T-helper 1 cell treated with Interleukin-12 subunit alpha and Interleukin-12 subunit beta and Interleukin-4 antibody, amounts not matched to agents 30 μg/mL and 1 μg/mL, for 36 hours (primary cell): ENCODE measurements around the gene ATP6AP2.
A peak's percentile ranks its signal among the peaks of the same experiment; 100 is the strongest.
"Not testable (repeated sequence)": the region's sequence is repeated elsewhere in the genome, so short reads cannot be mapped to it uniquely, and the experiment has no call there.

ENCODE experiments used
- H3K27ac Mint-ChIP-seq: one replicate; pipeline ENCODE4 v1.8.0; 2021; ENCODE audit warnings: mild to moderate bottlenecking, mixed read lengths
- H3K27me3 Mint-ChIP-seq: one replicate; pipeline ENCODE4 v1.8.0; 2021; ENCODE audit warnings: low read depth, mixed read lengths
- H3K36me3 Mint-ChIP-seq: one replicate; pipeline ENCODE4 v1.8.0; 2021; ENCODE audit warnings: low read depth, mixed read lengths
- H3K4me1 Mint-ChIP-seq: one replicate; pipeline ENCODE4 v1.8.0; 2021; ENCODE audit warnings: low read depth, mixed read lengths
- H3K4me3 Mint-ChIP-seq: one replicate; pipeline ENCODE4 v1.8.0; 2021; ENCODE audit warnings: mild to moderate bottlenecking, moderate library complexity, mixed read lengths
- H3K9me3 Mint-ChIP-seq: one replicate; pipeline ENCODE4 v1.8.0; 2021; ENCODE audit warnings: mixed read lengths

The ATP6AP2 gene

GRCh38 chrX:40558590-40558989 lies 22.2 kb upstream of the ATP6AP2 start:
- Mint-ChIP-seq H3K4me3 (no peak overlapping the region), H3K36me3 (no peaks in the 10 kb centered on the region), H3K9me3 (no peaks in the 10 kb centered on the region), H3K27me3 (no peaks in the 10 kb centered on the region), H3K4me1 (peaks cover 2% of the 10 kb centered on the region), H3K27ac (no peak overlapping the region)

GRCh38 chrX:40563784-40564183 lies 17.0 kb upstream of the ATP6AP2 start:
- H3K27ac Mint-ChIP-seq: no peak overlapping the region
- peaks cover 2% of the 10 kb centered on the region for H3K4me1 Mint-ChIP-seq
- H3K36me3 Mint-ChIP-seq: no peaks in the 10 kb centered on the region
- H3K4me3 Mint-ChIP-seq: no peak overlapping the region
- H3K27me3 Mint-ChIP-seq: no peaks in the 10 kb centered on the region
- no peaks in the 10 kb centered on the region for H3K9me3 Mint-ChIP-seq

DNA sequence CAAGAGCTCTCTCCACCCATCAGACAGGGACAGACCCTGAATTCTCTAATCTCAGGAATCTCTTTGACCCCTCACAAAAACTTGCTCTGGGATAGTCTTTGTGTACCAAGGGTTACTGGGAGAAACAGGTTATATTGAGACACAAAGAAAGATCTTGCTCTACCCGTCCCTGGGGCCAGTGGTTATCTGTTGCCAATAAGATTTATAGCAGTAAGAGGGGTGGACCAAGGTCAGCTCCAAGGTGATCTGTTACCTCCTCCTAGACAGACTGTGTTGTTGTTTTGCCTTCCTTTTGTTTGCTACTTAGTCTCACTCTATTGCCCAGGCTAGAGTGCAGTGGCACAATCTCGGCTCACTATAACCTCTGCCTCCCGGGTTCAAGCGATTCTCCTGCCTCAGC lies 16.3 kb upstream of the ATP6AP2 start:
- Mint-ChIP-seq H3K27ac (no peak overlapping the region), H3K4me3 (no peak overlapping the region)

DNA sequence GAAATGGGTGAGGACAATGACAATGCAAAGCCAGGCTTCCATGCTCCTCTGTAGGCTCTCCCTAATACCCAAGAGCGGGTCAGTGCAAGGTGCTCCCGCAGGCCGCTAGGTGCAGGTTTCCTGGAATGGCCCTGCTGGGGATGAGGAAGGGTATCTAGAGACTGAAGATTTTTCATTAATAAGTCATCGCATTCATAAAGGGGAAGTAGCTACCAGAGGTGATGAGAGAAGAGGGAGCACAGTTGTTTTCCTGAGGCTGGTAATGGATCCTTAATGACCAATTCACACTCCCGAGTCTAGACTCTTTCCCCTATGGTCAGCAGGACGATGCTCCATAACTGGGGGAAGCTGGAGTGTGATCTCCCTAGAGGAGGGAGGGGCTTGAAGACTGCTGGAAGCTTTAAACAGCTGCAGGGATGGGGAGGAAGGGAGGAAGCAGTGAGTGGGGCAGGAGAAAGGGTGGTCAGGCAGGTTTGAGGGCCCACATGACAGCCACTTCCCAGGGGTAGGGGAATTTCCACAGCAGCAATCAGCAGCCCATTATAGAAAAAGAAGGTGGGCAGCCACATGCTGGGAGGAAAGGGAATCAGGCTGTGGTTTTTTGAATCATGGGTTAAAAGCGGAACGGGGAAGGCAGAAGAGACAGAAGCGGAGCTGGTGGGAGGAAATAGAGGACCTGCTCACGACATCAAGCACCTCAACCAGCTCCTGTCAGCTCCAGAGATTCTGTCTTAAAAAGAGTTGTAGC lies 10.2 kb upstream of the ATP6AP2 start:
- peaks cover 13% of the 10 kb centered on the region for H3K4me1 Mint-ChIP-seq
- H3K27me3 Mint-ChIP-seq: no peaks in the 10 kb centered on the region
- H3K9me3 Mint-ChIP-seq: no peaks in the 10 kb centered on the region
- H3K36me3 Mint-ChIP-seq: no peaks in the 10 kb centered on the region
- peak overlapping the region; percentile 77 for H3K27ac Mint-ChIP-seq
- H3K4me3 Mint-ChIP-seq: peak overlapping the region; percentile 75

More for the DNA sequence above, 16.3 kb upstream of the ATP6AP2 start:
- H3K36me3 Mint-ChIP-seq: no peaks in the 10 kb centered on the region
- no peaks in the 10 kb centered on the region for H3K27me3 Mint-ChIP-seq
- no peaks in the 10 kb centered on the region for H3K9me3 Mint-ChIP-seq
- H3K4me1 Mint-ChIP-seq: peaks cover 2% of the 10 kb centered on the region

DNA sequence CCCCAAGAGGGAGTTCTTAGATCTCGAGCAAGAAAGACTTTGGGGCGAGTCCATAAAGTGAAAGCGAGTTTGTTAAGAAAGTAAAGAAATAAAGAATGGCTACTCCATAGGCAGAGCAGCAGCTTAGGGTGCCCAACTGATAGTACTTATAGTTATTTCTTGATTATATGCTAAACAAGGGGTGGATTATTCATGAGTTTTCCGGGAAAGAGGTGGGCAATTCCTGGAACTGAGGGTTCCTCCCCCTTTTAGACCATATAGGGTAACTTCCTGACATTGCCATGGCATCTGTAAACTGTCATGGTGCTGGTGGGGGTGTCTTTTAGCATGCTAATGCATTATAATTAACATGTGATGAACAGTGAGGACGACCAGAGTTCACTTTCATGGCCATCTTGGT lies 9.6 kb upstream of the ATP6AP2 start:
- Mint-ChIP-seq H3K4me1 (peaks cover 13% of the 10 kb centered on the region), H3K4me3 (peak overlapping the region; percentile 75), H3K27ac (peak overlapping the region; percentile 77)
- H3K36me3 Mint-ChIP-seq, H3K27me3 Mint-ChIP-seq, H3K9me3 Mint-ChIP-seq: not testable (repeated sequence)

- Mint-ChIP-seq H3K4me1 (peaks cover 13% of the 10 kb centered on the region), H3K4me3 (no peak overlapping the region), H3K9me3 (no peaks in the 10 kb centered on the region), H3K27me3 (no peaks in the 10 kb centered on the region), H3K27ac (no peak overlapping the region), H3K36me3 (no peaks in the 10 kb centered on the region)
Measured at GRCh38 chrX:40571600-40571999, 9.2 kb upstream of the ATP6AP2 start.

DNA sequence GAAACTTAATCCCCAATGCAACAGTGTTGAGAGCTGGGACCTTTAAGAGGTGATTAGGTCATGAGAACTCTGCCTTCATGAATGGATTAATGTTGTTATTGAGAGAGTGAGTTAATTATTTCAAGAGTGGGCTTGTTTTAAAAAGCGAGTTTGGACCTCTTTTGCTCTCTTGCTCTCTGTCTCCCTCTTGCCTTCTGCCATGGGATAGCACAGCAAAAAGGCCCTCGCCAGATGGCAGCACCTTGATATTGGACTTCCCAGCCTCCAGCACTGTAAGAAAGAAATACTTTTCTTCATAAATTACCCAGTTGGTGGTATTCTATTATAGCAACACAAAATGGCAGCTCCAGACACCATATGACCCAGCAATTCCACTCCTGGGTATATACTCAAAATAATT lies 7.0 kb upstream of the ATP6AP2 start:
- no peak overlapping the region for H3K27ac Mint-ChIP-seq
- H3K4me3 Mint-ChIP-seq: no peak overlapping the region
- H3K9me3 Mint-ChIP-seq: no peaks in the 10 kb centered on the region
- no peaks in the 10 kb centered on the region for H3K36me3 Mint-ChIP-seq
- no peaks in the 10 kb centered on the region for H3K27me3 Mint-ChIP-seq
- H3K4me1 Mint-ChIP-seq: peaks cover 13% of the 10 kb centered on the region

- not testable (repeated sequence) for H3K27me3 Mint-ChIP-seq, H3K9me3 Mint-ChIP-seq, H3K36me3 Mint-ChIP-seq, H3K4me3 Mint-ChIP-seq, H3K27ac Mint-ChIP-seq
- peaks cover 14% of the 10 kb centered on the region for H3K4me1 Mint-ChIP-seq
Measured at GRCh38 chrX:40575411-40575810, 5.4 kb upstream of the ATP6AP2 start.

- peaks cover 7% of the 10 kb centered on the region for H3K4me1 Mint-ChIP-seq
- H3K27me3 Mint-ChIP-seq: no peaks in the 10 kb centered on the region
- H3K4me3 Mint-ChIP-seq: no peak overlapping the region
- H3K9me3 Mint-ChIP-seq: no peaks in the 10 kb centered on the region
- no peaks in the 10 kb centered on the region for H3K36me3 Mint-ChIP-seq
- no peak overlapping the region for H3K27ac Mint-ChIP-seq
Measured at GRCh38 chrX:40576291-40576690, 4.5 kb upstream of the ATP6AP2 start.

GRCh38 chrX:40578039-40578695 lies 2.6 kb upstream of the ATP6AP2 start:
- H3K4me3 Mint-ChIP-seq: peak overlapping the region; percentile 17
- H3K4me1 Mint-ChIP-seq: peaks cover 8% of the 10 kb centered on the region

GRCh38 chrX:40579141-40579540 lies 1.6 kb upstream of the ATP6AP2 start:
- Mint-ChIP-seq H3K27ac (no peak overlapping the region), H3K4me1 (peaks cover 8% of the 10 kb centered on the region), H3K9me3 (no peaks in the 10 kb centered on the region), H3K4me3 (no peak overlapping the region), H3K27me3 (no peaks in the 10 kb centered on the region), H3K36me3 (no peaks in the 10 kb centered on the region)

More at GRCh38 chrX:40578039-40578695, 2.6 kb upstream of the ATP6AP2 start:
- no peaks in the 10 kb centered on the region for H3K36me3 Mint-ChIP-seq
- H3K27ac Mint-ChIP-seq: no peak overlapping the region
- no peaks in the 10 kb centered on the region for H3K27me3 Mint-ChIP-seq
- H3K9me3 Mint-ChIP-seq: no peaks in the 10 kb centered on the region

GRCh38 chrX:40579900-40580536 lies 752 bp upstream of the ATP6AP2 start:
- H3K4me1 Mint-ChIP-seq: peaks cover 7% of the 10 kb centered on the region
- H3K36me3 Mint-ChIP-seq: no peaks in the 10 kb centered on the region
- H3K27ac Mint-ChIP-seq: peak overlapping the region; percentile 86
- H3K9me3 Mint-ChIP-seq: no peaks in the 10 kb centered on the region
- H3K27me3 Mint-ChIP-seq: no peaks in the 10 kb centered on the region
- H3K4me3 Mint-ChIP-seq: peak overlapping the region; percentile 87

GRCh38 chrX:40581336-40581920 lies 658 bp downstream of the ATP6AP2 start:
- H3K27me3 Mint-ChIP-seq: no peaks in the 10 kb centered on the region

DNA sequence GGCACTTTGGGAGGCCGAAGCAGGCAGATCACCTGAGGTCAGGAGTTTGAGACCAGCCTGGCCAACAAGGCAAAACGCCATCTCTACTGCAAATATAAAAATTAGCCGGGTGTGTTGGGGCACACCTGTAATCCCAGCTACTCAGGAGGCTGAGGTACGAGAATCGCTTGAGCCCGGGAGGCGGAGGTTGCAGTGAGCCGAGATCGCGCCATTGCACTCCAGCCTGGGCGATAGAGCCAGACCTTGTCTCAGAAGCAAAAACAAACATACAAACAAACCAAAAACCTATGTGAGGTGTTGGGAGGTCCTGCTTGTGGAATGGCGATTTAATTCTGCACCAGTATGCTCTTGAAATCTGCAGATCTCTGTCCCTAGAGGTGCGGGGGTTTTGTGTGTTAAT lies 1.4 kb downstream of the ATP6AP2 start:
- H3K9me3 Mint-ChIP-seq, H3K27ac Mint-ChIP-seq, H3K27me3 Mint-ChIP-seq, H3K36me3 Mint-ChIP-seq: not testable (repeated sequence)
- Mint-ChIP-seq H3K4me1 (peaks cover 12% of the 10 kb centered on the region), H3K4me3 (peak overlapping the region; percentile 25)

More at GRCh38 chrX:40581336-40581920, 658 bp downstream of the ATP6AP2 start:
- Mint-ChIP-seq H3K4me3 (peak overlapping the region; percentile 79), H3K9me3 (no peaks in the 10 kb centered on the region), H3K27ac (peak overlapping the region; percentile 70), H3K36me3 (no peaks in the 10 kb centered on the region), H3K4me1 (peaks cover 12% of the 10 kb centered on the region)

DNA sequence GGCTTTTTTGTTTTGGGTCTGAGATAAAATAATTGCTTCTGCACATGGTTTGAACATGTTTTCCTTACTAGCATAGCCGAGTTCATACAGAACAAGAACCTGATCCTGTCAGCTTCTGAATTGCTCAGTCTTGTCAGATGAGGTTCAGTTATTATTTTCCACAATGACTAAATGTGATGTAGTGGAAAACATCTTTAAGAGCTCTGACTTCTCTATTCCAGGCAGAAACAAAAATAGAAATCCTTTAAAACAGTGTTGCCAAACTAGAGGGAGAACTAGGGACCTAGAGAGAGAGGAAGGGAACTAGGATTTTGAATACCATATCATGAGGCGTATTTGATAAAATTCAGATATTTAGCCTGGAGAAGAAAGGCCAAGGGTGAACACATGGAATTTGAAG lies 2.0 kb downstream of the ATP6AP2 start:
- Mint-ChIP-seq H3K4me3 (peak overlapping the region; percentile 25), H3K27me3 (no peaks in the 10 kb centered on the region), H3K27ac (no peak overlapping the region), H3K36me3 (no peaks in the 10 kb centered on the region), H3K9me3 (no peaks in the 10 kb centered on the region), H3K4me1 (peaks cover 15% of the 10 kb centered on the region)
